SK-N-MC (cell line): ENCODE measurements around the gene SNX15.

Source experiments
- EZH2 ChIP-seq: fragments of 200-600 bp; sonication (generic); IDR thresholded peaks from one replicate; pipeline ENCODE4 v1.6.1; 2017; ENCODE audit warnings: antibody characterized with exemption
- POLR2AphosphoS5 ChIP-seq: IDR thresholded peaks from 2 replicates; pipeline ENCODE4 v1.6.1; 2012; ENCODE audit warnings: mild to moderate bottlenecking, low read depth, low read length, borderline replicate concordance

GRCh38 chr11:65016705-65017104 is 10.5 kb upstream of the SNX15 start:
- TF ChIP-seq EZH2 (no peak), POLR2AphosphoS5 (no peak)
